Measurements from ENCODE around the gene KCNJ1. TPM values are rescaled to one million over a fixed set of nuclear protein-coding genes. Genes with fewer than 3 reads are reported as not detected.

Gene KCNJ1
- polyA plus RNA-seq, 1 of the 3 experiments (the other 2 are of a cell fraction), result not detected

DNA sequence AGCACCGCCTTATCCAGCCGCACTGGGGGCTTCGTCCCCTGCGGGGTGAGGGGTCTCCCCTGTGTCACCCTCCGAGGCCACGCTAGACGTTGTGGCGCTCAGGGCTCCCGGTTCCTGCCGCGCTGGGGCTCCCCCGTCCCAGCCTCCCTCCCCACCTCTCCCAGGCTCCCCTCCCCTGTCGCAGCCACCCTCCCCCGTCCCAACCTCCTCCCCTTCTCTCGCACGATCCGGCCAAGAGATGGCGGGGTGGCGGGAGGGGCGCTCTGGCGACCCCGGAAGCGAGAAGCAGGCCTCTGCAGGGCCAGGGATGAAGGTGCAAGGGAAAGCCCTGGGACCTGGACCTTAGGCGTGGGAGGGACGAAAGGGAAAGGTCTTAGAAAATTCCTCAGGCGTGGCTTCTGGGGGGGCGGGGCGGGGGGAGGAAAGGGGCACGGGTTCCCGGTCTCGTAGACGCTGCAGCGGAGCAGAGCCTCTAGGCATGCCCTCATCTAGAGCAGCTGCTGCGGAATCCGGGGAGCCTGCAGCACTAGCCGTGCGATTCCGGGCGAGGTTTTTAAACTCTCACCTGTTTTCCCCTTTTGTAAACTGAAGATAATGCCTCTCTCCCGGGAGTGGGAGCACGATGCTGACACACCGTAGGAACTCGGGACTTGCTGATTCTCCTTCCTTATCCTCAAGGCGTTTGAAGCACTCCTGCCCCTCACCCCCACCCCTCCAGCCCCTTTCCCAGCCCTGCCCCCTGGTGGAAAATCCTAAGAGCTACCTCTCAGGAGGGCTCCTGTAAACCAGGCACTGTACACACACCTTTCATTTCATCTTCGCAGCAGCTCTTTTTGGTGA, 38.5 kb upstream of the KCNJ1 start:
- H3K9me2 ChIP-seq, result no peaks in the 10 kb centered on the region
- no peaks in the 10 kb centered on the region for H3K9me3 ChIP-seq
- DNase-seq, result peak; percentile 86
- H3K4me3 ChIP-seq (ENCODE audit: low read depth in 2 of 2, low read length in 1 of 2), result peak overlapping the region; percentile 46 to 53
- H3K9ac ChIP-seq, result peak overlapping the region; percentile 45; the same call in 1 of the 2 replicates
- H3K4me1 ChIP-seq (ENCODE audit: control insufficient read depth in 1 of 2, insufficient read depth in 2 of 2, low read depth in 1 of 2, low read length in 1 of 2), result peaks cover 16 to 26% of the 10 kb centered on the region in 2 experiments; a peak in 3 of 4 replicates
- peak overlapping the region; percentile 69; the same call in 1 of the 2 replicates for H3K4me2 ChIP-seq
- peaks cover 5% of the 10 kb centered on the region for H3F3A ChIP-seq (replicated peaks; ENCODE audit: insufficient read depth)
- POLR2A ChIA-PET, result interaction anchor here (0.6 kb wide), 1 partner anchor 44 kb away, joined by 4 read pairs; no protein-coding TSS in a partner anchor
- H4K20me1 ChIP-seq (ENCODE audit: insufficient read depth), result no peaks in the 10 kb centered on the region
- H2AFZ ChIP-seq (ENCODE audit: low read depth), result peak overlapping the region; percentile 78; the same call in 1 of the 2 replicates
- no peaks in the 10 kb centered on the region for H3K27me3 ChIP-seq (ENCODE audit: insufficient read depth)
- TF ChIP-seq SMC3 (IDR thresholded peaks at IDR 0.05; ENCODE audit: low read depth, low read length), result 0 out of 2 replicates have a peak, but pooled peaks have one; percentile 0
- TF ChIP-seq, protein P1, sequence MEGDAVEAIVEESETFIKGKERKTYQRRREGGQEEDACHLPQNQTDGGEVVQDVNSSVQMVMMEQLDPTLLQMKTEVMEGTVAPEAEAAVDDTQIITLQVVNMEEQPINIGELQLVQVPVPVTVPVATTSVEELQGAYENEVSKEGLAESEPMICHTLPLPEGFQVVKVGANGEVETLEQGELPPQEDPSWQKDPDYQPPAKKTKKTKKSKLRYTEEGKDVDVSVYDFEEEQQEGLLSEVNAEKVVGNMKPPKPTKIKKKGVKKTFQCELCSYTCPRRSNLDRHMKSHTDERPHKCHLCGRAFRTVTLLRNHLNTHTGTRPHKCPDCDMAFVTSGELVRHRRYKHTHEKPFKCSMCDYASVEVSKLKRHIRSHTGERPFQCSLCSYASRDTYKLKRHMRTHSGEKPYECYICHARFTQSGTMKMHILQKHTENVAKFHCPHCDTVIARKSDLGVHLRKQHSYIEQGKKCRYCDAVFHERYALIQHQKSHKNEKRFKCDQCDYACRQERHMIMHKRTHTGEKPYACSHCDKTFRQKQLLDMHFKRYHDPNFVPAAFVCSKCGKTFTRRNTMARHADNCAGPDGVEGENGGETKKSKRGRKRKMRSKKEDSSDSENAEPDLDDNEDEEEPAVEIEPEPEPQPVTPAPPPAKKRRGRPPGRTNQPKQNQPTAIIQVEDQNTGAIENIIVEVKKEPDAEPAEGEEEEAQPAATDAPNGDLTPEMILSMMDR (IDR thresholded peaks at IDR 0.05), result peak; percentile 54
- TF ChIP-seq, protein P2, sequence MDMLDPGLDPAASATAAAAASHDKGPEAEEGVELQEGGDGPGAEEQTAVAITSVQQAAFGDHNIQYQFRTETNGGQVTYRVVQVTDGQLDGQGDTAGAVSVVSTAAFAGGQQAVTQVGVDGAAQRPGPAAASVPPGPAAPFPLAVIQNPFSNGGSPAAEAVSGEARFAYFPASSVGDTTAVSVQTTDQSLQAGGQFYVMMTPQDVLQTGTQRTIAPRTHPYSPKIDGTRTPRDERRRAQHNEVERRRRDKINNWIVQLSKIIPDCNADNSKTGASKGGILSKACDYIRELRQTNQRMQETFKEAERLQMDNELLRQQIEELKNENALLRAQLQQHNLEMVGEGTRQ (IDR thresholded peaks at IDR 0.05; ENCODE audit: borderline replicate concordance, low read depth, low read length), result no peak
- CTCF ChIA-PET, result interaction anchor here (0.9 to 13.6 kb wide), 7 partner anchors 13 to 900 kb away, joined by 3 to 201 read pairs (median 5); partner anchors contain the start of genes KCNJ5 and TP53AIP1
- no peaks in the 10 kb centered on the region for H3K79me2 ChIP-seq (ENCODE audit: insufficient read depth)
- no peaks in the 10 kb centered on the region for H3K36me3 ChIP-seq (replicated peaks in 1 of 2; ENCODE audit: control insufficient read depth in 1 of 2, insufficient read depth in 2 of 2, low read length in 1 of 2)
- no peak overlapping the region; a peak in 1 of 4 replicates for H3K27ac ChIP-seq (ENCODE audit: low read depth in 2 of 2, low read length in 1 of 2)
- WGBS (ENCODE audit: low lambda C conversion rate), result 8% methylated on average over 24 of the region's 45 CpGs

DNA sequence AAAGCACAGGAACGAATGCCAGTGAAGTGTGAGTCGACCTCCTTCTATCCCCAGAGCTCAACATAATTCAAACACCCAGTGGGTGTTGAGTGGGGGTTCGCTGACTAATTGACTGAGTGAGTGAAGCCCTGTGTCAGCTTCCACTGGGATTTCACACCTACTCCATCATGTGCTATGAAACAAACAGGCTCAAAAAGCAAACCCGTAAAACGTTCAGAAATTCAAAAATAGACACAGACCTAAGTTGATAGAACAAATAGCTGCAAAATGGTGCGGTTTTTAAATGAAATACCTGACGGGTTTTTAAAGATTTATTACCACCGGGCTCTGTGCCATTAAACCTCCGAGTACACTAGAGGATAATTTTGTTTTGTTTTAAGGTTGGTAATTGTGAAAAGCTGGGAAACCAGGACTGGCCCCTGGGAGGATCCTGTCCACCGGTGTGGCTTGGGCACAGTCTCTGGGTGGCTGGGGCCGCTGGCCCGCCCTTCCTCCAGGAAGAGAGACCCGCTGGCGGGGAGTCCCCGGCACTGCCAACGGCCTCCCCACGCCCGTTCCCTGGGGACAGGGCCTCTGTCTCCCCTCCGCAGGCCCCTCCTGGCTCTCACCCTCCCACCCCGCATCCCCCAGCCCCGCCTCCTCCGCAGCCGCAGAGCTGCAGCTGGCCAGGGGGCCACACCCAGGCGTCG, 37.7 kb upstream of the KCNJ1 start:
- Histone ChIP-seq H3K27me3 (ENCODE audit: insufficient read depth) (no peaks in the 10 kb centered on the region), H3F3A (replicated peaks; ENCODE audit: insufficient read depth) (peaks cover 5% of the 10 kb centered on the region), H4K20me1 (ENCODE audit: insufficient read depth) (no peaks in the 10 kb centered on the region), H3K36me3 (replicated peaks in 1 of 2; ENCODE audit: control insufficient read depth in 1 of 2, insufficient read depth in 2 of 2, low read length in 1 of 2) (no peaks in the 10 kb centered on the region), H3K79me2 (ENCODE audit: insufficient read depth) (no peaks in the 10 kb centered on the region), H3K27ac (ENCODE audit: low read depth in 2 of 2, low read length in 1 of 2) (no peak overlapping the region), H3K9me3 (no peaks in the 10 kb centered on the region), H3K4me1 (ENCODE audit: control insufficient read depth in 1 of 2, insufficient read depth in 2 of 2, low read depth in 1 of 2, low read length in 1 of 2) (peaks cover 16 to 27% of the 10 kb centered on the region in 2 experiments; a peak in 3 of 4 replicates), H3K4me2 (peak overlapping the region; percentile 69; the same call in 1 of the 2 replicates), H3K9me2 (no peaks in the 10 kb centered on the region), H3K9ac (peak overlapping the region; percentile 45; the same call in 1 of the 2 replicates), H3K4me3 (ENCODE audit: low read depth in 2 of 2, low read length in 1 of 2) (peak overlapping the region in 1 of 2 experiments; percentile 53; a peak in 2 of 4 replicates), H2AFZ (ENCODE audit: low read depth) (peak overlapping the region; percentile 78; the same call in 1 of the 2 replicates)
- WGBS (ENCODE audit: low lambda C conversion rate), result 58% methylated on average over 11 of the region's 25 CpGs
- DNase-seq, result peak; percentile 85
- POLR2A ChIA-PET, result no interaction called here
- CTCF ChIA-PET, result interaction anchor here (0.9 to 13.6 kb wide), 5 partner anchors 14 to 747 kb away, joined by 3 to 201 read pairs (median 12); partner anchors contain the start of gene KCNJ5
- TF ChIP-seq YY1 (IDR thresholded peaks at IDR 0.05; ENCODE audit: low read depth) (no peak), CHD2 (IDR thresholded peaks at IDR 0.05; ENCODE audit: low read length, partially characterized antibody) (no peak), RCOR1 (IDR thresholded peaks at IDR 0.05; ENCODE audit: low read length) (no peak), NRF1 (IDR thresholded peaks at IDR 0.05; ENCODE audit: low read depth, low read length) (no peak), MEF2A (IDR thresholded peaks at IDR 0.05; ENCODE audit: borderline replicate concordance, low read depth) (no peak), NFIC (IDR thresholded peaks at IDR 0.05; ENCODE audit: borderline replicate concordance) (no peak), RAD21 (IDR thresholded peaks at IDR 0.05; ENCODE audit: low read length) (no peak), GABPA (IDR thresholded peaks at IDR 0.05; ENCODE audit: low read depth) (no peak)
- TF ChIP-seq, protein P3, sequence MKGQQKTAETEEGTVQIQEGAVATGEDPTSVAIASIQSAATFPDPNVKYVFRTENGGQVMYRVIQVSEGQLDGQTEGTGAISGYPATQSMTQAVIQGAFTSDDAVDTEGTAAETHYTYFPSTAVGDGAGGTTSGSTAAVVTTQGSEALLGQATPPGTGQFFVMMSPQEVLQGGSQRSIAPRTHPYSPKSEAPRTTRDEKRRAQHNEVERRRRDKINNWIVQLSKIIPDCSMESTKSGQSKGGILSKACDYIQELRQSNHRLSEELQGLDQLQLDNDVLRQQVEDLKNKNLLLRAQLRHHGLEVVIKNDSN (IDR thresholded peaks at IDR 0.05; ENCODE audit: borderline replicate concordance, low read depth), result no peak
- TF ChIP-seq, protein P1 (IDR thresholded peaks at IDR 0.05), result no peak
- TF ChIP-seq, protein P4, sequence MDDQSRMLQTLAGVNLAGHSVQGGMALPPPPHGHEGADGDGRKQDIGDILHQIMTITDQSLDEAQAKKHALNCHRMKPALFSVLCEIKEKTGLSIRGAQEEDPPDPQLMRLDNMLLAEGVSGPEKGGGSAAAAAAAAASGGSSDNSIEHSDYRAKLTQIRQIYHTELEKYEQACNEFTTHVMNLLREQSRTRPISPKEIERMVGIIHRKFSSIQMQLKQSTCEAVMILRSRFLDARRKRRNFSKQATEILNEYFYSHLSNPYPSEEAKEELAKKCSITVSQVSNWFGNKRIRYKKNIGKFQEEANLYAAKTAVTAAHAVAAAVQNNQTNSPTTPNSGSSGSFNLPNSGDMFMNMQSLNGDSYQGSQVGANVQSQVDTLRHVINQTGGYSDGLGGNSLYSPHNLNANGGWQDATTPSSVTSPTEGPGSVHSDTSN (IDR thresholded peaks at IDR 0.05), result no peak
- TF ChIP-seq, protein P5, sequence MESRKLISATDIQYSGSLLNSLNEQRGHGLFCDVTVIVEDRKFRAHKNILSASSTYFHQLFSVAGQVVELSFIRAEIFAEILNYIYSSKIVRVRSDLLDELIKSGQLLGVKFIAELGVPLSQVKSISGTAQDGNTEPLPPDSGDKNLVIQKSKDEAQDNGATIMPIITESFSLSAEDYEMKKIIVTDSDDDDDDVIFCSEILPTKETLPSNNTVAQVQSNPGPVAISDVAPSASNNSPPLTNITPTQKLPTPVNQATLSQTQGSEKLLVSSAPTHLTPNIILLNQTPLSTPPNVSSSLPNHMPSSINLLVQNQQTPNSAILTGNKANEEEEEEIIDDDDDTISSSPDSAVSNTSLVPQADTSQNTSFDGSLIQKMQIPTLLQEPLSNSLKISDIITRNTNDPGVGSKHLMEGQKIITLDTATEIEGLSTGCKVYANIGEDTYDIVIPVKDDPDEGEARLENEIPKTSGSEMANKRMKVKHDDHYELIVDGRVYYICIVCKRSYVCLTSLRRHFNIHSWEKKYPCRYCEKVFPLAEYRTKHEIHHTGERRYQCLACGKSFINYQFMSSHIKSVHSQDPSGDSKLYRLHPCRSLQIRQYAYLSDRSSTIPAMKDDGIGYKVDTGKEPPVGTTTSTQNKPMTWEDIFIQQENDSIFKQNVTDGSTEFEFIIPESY (IDR thresholded peaks at IDR 0.05; ENCODE audit: borderline replicate concordance, low read depth), result no peak
